ENCODE data around the gene PHIP.
"Not testable (repeated sequence)": the region's sequence is repeated elsewhere in the genome, so short reads cannot be mapped to it uniquely, and the experiment has no call there.

PHIP gene

DNA sequence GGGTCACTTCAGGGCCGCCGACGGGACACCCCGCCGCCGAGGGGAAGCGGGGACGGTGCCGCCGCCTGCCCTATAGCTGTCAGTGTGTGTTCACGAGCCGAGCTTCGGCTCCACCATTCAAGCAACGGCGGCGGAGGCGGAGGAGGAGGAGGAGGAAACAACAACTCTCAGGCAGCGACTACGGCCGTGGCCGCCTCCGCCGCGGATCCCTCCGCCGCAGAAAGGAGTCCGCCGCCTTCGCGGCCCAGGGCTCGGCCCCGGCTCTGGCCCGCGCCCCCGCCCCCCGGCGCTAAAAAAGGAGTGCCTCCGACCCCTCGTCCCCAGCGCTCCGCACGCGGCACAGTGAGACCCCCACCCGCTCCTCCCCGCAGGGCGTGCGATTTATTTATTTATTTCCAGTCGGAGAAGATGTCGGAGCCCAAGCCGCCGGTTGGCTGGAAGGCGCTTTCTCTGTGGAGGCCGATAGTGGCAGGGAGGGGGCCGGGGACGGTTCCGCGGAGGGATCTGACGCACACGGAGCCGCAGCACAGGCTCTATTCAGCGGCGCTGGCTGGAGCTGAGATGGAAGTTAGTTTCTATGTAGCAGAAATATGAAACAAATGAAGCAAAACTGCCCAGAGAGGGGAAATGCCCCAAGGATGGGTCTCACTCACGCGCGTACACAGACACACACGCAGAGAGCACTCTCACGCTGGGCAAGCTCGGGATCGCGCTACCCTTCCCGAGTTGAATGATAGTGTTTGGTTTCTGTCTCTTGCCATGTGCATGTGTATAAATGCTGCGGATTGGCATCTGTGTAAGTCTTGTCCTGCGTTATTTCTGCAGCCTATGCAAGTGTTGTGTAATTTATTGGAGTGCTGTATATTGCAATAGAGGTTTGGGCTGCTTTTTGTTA lies at the start of gene PHIP:
PHIP (minus strand) TSS at position 180 of the 895 bp plus-strand sequence. CDS start 186 bp downstream, outside the sequence.
- no peaks in the 10 kb centered on the region for H3K9me3 Mint-ChIP-seq
- H3K27me3 Mint-ChIP-seq, result peaks cover 16% of the 10 kb centered on the region
- peaks cover 15% of the 10 kb centered on the region for H3K36me3 Mint-ChIP-seq (ENCODE audit: low read depth)

GRCh38 chr6:79127660-79128059 lies 49.6 kb upstream of the PHIP start:
- DNase-seq (no peak), ATAC-seq (no peak)
- peaks cover 9% of the 10 kb centered on the region for H3K9me3 Mint-ChIP-seq
- peaks cover 1% of the 10 kb centered on the region for H3K36me3 Mint-ChIP-seq (ENCODE audit: low read depth)
- H3K27me3 Mint-ChIP-seq, result peaks cover 14% of the 10 kb centered on the region
- H3K4me1 Mint-ChIP-seq, result no peaks in the 10 kb centered on the region
- no peak overlapping the region for H3K4me3 Mint-ChIP-seq
- no peak overlapping the region for H3K27ac Mint-ChIP-seq

More for the DNA sequence above, at the start of gene PHIP:
- Mint-ChIP-seq H3K27ac (peak within 1 kb of the TSS; percentile 92), H3K4me3 (peak within 1 kb of the TSS; percentile 92), H3K4me1 (peaks cover 43% of the 10 kb centered on the region)
- ATAC-seq, result peak; percentile 80
- DNase-seq, result peak; percentile 90

- Mint-ChIP-seq H3K27me3 (peaks cover 14% of the 10 kb centered on the region), H3K9me3 (peaks cover 2% of the 10 kb centered on the region), H3K36me3 (ENCODE audit: low read depth) (no peaks in the 10 kb centered on the region), H3K4me1 (no peaks in the 10 kb centered on the region), H3K4me3 (no peak overlapping the region), H3K27ac (no peak overlapping the region)
- DNase-seq (no peak), ATAC-seq (no peak)
Observed at GRCh38 chr6:79119217-79119616, 41.2 kb upstream of the PHIP start.

DNA sequence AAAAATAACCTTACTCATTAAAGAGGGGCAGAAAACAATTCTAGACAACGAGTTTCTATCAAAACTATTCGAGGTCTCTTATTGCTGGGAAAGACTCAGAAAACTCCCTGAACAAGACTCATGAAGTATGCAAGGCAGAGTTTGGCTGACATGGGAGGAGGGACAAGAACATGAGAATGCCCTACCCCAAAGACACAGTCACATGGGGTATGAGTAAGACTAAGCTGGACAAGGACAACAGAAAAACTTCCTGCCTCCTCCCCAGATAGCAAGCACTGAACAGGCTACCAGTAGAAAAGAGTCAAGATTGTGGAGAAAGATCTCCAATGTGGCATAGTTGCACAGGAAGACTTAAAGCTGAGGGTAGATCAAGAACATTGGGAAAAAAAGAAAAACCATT lies 39.7 kb upstream of the PHIP start:
- ATAC-seq (no peak), DNase-seq (no peak)
- no peaks in the 10 kb centered on the region for H3K4me1 Mint-ChIP-seq
- no peaks in the 10 kb centered on the region for H3K36me3 Mint-ChIP-seq (ENCODE audit: low read depth)
- peaks cover 14% of the 10 kb centered on the region for H3K27me3 Mint-ChIP-seq
- H3K4me3 Mint-ChIP-seq, result no peak overlapping the region
- H3K27ac Mint-ChIP-seq, result no peak overlapping the region
- H3K9me3 Mint-ChIP-seq, result no peaks in the 10 kb centered on the region

GRCh38 chr6:79115553-79116182 lies 37.6 kb upstream of the PHIP start:
- Mint-ChIP-seq H3K27me3 (peaks cover 14% of the 10 kb centered on the region), H3K36me3 (ENCODE audit: low read depth) (no peaks in the 10 kb centered on the region), H3K9me3 (no peaks in the 10 kb centered on the region), H3K4me3 (no peak overlapping the region), H3K4me1 (no peaks in the 10 kb centered on the region), H3K27ac (no peak overlapping the region)
- ATAC-seq (no peak), DNase-seq (no peak)

DNA sequence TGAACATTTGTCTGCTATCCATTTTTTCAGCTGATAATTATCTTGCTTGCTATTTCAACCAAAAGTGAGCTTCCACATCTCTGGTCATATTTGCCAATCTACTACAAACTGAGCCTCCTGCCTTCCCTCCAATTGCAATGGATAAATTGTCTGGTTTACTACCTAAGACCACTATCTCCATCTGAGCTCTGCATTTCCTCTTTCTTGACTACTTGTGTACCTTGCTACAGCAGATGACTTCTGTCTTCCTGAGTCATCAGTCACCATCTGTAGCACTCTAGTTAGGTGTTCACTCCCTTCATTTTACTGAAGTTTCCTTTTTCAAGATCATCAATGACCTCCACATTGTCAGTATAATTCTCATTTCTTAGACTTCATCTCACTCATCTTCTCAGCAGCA lies 33.5 kb upstream of the PHIP start:
- DNase-seq (no peak), ATAC-seq (no peak)
- Mint-ChIP-seq H3K27ac (no peak overlapping the region), H3K27me3 (peaks cover 12% of the 10 kb centered on the region), H3K9me3 (no peaks in the 10 kb centered on the region), H3K36me3 (ENCODE audit: low read depth) (no peaks in the 10 kb centered on the region), H3K4me3 (no peak overlapping the region), H3K4me1 (no peaks in the 10 kb centered on the region)

DNA sequence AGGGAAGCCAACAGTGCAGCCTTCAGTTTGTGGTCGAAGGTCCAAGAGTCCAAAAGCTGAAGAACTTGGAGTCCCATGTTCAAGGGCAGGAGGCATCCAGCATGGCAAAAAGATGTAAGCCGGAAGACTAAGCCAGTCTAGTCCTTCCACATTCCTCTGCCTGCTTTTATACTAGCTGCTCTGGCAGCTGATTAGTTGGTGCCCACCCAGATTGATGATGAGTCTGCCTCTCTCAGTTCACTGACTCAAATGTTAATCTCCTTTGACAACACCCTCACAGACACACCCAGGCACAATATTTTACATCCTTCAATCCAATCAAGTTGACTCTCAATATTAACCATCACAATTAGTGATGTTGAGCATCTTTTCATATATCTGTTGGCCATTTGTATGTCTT lies 23.1 kb upstream of the PHIP start:
- peaks cover 19% of the 10 kb centered on the region for H3K27me3 Mint-ChIP-seq
- H3K4me3 Mint-ChIP-seq, result no peak overlapping the region
- ATAC-seq, result no peak
- H3K36me3 Mint-ChIP-seq (ENCODE audit: low read depth), result no peaks in the 10 kb centered on the region
- H3K4me1 Mint-ChIP-seq, result no peaks in the 10 kb centered on the region
- no peak overlapping the region for H3K27ac Mint-ChIP-seq
- no peaks in the 10 kb centered on the region for H3K9me3 Mint-ChIP-seq
- no peak for DNase-seq

GRCh38 chr6:79100304-79100703 lies 22.2 kb upstream of the PHIP start:
- no peaks in the 10 kb centered on the region for H3K9me3 Mint-ChIP-seq
- H3K27ac Mint-ChIP-seq, result no peak overlapping the region
- no peak for DNase-seq
- no peaks in the 10 kb centered on the region for H3K36me3 Mint-ChIP-seq (ENCODE audit: low read depth)
- H3K27me3 Mint-ChIP-seq, result peaks cover 17% of the 10 kb centered on the region
- H3K4me1 Mint-ChIP-seq, result no peaks in the 10 kb centered on the region
- H3K4me3 Mint-ChIP-seq, result no peak overlapping the region
- no peak for ATAC-seq

DNA sequence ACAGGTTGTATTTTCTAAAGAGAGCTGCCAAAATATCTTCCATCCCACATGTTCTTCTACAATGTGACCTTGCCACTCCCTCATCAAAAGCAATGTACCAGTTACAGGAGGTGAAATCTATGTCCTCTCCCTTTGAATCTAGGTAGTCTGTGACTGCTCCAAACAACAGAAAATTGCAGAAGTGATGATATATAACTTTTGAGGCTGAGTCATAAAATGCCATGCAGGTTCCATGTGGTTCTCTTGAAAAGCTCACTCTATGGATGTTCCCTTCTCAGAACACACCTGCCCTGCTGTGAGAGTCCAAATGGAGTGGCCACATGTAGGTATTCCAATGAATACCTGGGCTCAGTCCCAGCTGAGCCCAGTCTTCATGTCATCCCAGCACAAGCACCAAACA lies 16.9 kb upstream of the PHIP start:
- no peaks in the 10 kb centered on the region for H3K36me3 Mint-ChIP-seq (ENCODE audit: low read depth)
- peaks cover 9% of the 10 kb centered on the region for H3K27me3 Mint-ChIP-seq
- DNase-seq (no peak), ATAC-seq (no peak)
- H3K9me3 Mint-ChIP-seq, result no peaks in the 10 kb centered on the region
- H3K4me3 Mint-ChIP-seq, result no peak overlapping the region
- no peak overlapping the region for H3K27ac Mint-ChIP-seq
- no peaks in the 10 kb centered on the region for H3K4me1 Mint-ChIP-seq

- not testable (repeated sequence) for ATAC-seq; H3K36me3 Mint-ChIP-seq (ENCODE audit: low read depth); H3K9me3 Mint-ChIP-seq; H3K27ac Mint-ChIP-seq; DNase-seq; H3K4me3 Mint-ChIP-seq; H3K4me1 Mint-ChIP-seq
- H3K27me3 Mint-ChIP-seq, result peaks cover 12% of the 10 kb centered on the region
Observed at GRCh38 chr6:79091801-79092200, 13.7 kb upstream of the PHIP start.

DNA sequence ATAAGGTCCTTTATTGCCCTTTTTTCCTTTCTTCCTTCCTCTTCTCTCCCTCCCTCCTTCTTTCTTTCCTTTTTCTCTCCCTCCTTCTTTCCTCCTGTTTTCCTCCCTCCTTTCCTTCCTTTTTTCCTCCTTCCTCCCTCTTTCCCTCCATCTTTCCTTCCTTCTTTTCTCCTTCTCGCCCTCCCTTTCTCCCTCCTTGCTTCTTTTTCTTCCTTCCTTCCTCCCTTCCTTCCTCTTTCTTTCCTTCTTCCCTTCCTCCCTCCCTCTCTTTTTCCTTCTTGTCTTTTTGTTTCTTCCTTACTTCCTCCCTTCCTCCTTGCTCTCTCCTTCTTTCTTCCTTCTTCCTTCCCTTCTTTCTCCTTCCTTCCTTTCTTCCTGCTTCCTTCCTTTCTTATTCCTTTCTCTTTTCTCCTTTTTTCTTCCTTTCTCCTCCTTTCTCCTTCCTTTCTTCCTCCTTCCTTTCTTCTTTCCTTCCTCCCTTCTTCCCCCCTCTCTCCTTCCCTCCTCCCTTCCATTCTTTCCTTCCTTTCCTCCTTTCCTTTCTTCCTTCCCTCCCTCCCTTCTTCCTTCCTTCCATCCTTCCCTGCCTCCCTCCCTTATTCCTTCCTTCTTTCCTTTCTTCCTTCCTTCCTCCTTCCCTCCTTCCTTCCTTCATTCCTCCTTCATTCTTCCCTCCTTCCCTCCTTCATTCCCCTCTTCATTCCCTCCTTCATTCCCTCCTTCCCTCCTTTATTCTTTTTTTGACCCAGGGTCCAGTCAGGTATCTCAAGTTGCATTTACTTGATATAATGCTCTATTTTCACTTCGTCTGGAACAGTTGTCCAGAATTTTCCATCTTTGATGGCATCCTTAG lies 11.7 kb upstream of the PHIP start:
- Mint-ChIP-seq H3K9me3 (no peaks in the 10 kb centered on the region), H3K27me3 (peaks cover 21% of the 10 kb centered on the region), H3K4me1 (no peaks in the 10 kb centered on the region), H3K27ac (no peak overlapping the region), H3K36me3 (ENCODE audit: low read depth) (no peaks in the 10 kb centered on the region), H3K4me3 (no peak overlapping the region)
- no peak for DNase-seq
- no peak for ATAC-seq

GRCh38 chr6:79084693-79085092 lies 6.6 kb upstream of the PHIP start:
- H3K4me3 Mint-ChIP-seq, result no peak overlapping the region

GRCh38 chr6:79082304-79082703 lies 4.2 kb upstream of the PHIP start:
- DNase-seq (no peak), ATAC-seq (no peak)
- peaks cover 30% of the 10 kb centered on the region for H3K27me3 Mint-ChIP-seq
- no peak overlapping the region for H3K4me3 Mint-ChIP-seq
- no peak overlapping the region for H3K27ac Mint-ChIP-seq
- no peaks in the 10 kb centered on the region for H3K9me3 Mint-ChIP-seq
- H3K36me3 Mint-ChIP-seq (ENCODE audit: low read depth), result no peaks in the 10 kb centered on the region
- H3K4me1 Mint-ChIP-seq, result peaks cover 16% of the 10 kb centered on the region

More at GRCh38 chr6:79084693-79085092, 6.6 kb upstream of the PHIP start:
- H3K27me3 Mint-ChIP-seq, result peaks cover 34% of the 10 kb centered on the region
- H3K4me1 Mint-ChIP-seq, result peaks cover 6% of the 10 kb centered on the region
- no peak for DNase-seq
- no peaks in the 10 kb centered on the region for H3K36me3 Mint-ChIP-seq (ENCODE audit: low read depth)
- no peak for ATAC-seq
- no peaks in the 10 kb centered on the region for H3K9me3 Mint-ChIP-seq
- H3K27ac Mint-ChIP-seq, result no peak overlapping the region

DNA sequence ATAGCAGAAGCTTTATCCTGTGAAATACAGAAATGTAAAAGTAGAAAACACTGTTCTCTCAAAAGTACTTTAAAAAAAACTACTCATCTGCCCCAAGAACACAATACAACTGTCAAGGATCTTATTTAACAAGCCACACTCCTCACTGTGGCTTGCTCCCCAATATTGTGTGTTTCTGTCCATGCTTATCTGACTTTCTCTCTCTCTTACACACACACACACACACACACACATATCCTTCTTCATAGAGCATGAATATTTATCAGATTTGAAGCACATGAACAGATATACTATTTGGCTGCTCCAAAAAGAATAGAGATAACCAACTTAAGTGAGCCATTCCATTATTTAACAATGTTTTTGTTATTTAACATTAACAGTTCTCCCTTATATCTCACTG lies 3.6 kb upstream of the PHIP start:
- H3K9me3 Mint-ChIP-seq, result no peaks in the 10 kb centered on the region
- peaks cover 28% of the 10 kb centered on the region for H3K27me3 Mint-ChIP-seq
- no peak overlapping the region for H3K4me3 Mint-ChIP-seq
- H3K27ac Mint-ChIP-seq, result no peak overlapping the region
- peaks cover 16% of the 10 kb centered on the region for H3K4me1 Mint-ChIP-seq
- ATAC-seq (no peak), DNase-seq (no peak)
- no peaks in the 10 kb centered on the region for H3K36me3 Mint-ChIP-seq (ENCODE audit: low read depth)
